Neuronal stem cell (in vitro differentiated cells): Measurements from ENCODE around the gene SLC22A14.

ENCODE experiments used
- DNase-seq: peaks from one replicate; pipeline ENCODE4 v3.0.0-alpha.2; 2013; ENCODE audit warnings: low spot score
- H2AFZ ChIP-seq: one replicate; pipeline ENCODE4 v1.6.1; 2013; ENCODE audit warnings: mild to moderate bottlenecking, low read length, inconsistent platforms
- H2AK5ac ChIP-seq: 2 replicates; pipeline ENCODE4 v1.6.1; 2013; ENCODE audit warnings: low read depth, mild to moderate bottlenecking, inconsistent platforms, low read length, moderate library complexity, mixed read lengths
- H2BK120ac ChIP-seq: 2 replicates; pipeline ENCODE4 v1.6.1; 2013; ENCODE audit warnings: low read depth, mild to moderate bottlenecking, inconsistent platforms, low read length, moderate library complexity, mixed read lengths
- H2BK12ac ChIP-seq: one replicate; pipeline ENCODE4 v1.6.1; 2013; ENCODE audit warnings: low read length, inconsistent platforms
- H2BK15ac ChIP-seq: 2 replicates; pipeline ENCODE4 v1.6.1; 2013; ENCODE audit warnings: mild to moderate bottlenecking, low read length, inconsistent platforms, mixed read lengths
- H2BK5ac ChIP-seq: one replicate; pipeline ENCODE4 v1.6.1; 2013; ENCODE audit warnings: inconsistent platforms, mild to moderate bottlenecking, low read length, moderate library complexity
- H3K14ac ChIP-seq: one replicate; pipeline ENCODE4 v1.6.1; 2013; ENCODE audit warnings: low read length, inconsistent platforms
- H3K18ac ChIP-seq: 2 replicates; pipeline ENCODE4 v1.6.1; 2013; ENCODE audit warnings: low read length, inconsistent platforms
- H3K23ac ChIP-seq: 2 replicates; pipeline ENCODE4 v1.6.1; 2013; ENCODE audit warnings: low read depth, mild to moderate bottlenecking, mixed read lengths, low read length, inconsistent platforms; ENCODE audit not compliant: poor library complexity
- H3K27ac ChIP-seq: replicated peaks from 3 replicates; pipeline ENCODE4 v1.5.1; 2013; ENCODE audit warnings: low read length, inconsistent platforms
- H3K27me3 ChIP-seq, 3 experiments: 2 replicates each; pipeline ENCODE4 v1.6.1; 2013; ENCODE audit warnings: low read length in 3 of 3, mild to moderate bottlenecking in 2 of 3, inconsistent platforms in 1 of 3, low read depth in 1 of 3, mixed read lengths in 1 of 3, moderate library complexity in 1 of 3; ENCODE audit not compliant: control insufficient read depth in 3 of 3, insufficient read depth in 3 of 3
- H3K36me3 ChIP-seq, 2 donors: replicated peaks in 1 of 2; 2 replicates each; pipeline ENCODE4 v1.6.1; 2013; ENCODE audit warnings: low read length in 2 of 2; ENCODE audit not compliant: control insufficient read depth in 2 of 2, insufficient read depth in 2 of 2
- H3K4ac ChIP-seq: 2 replicates; pipeline ENCODE4 v1.6.1; 2013; ENCODE audit warnings: inconsistent platforms, mild to moderate bottlenecking, low read length, moderate library complexity
- H3K4me1 ChIP-seq, 2 donors: 1 replicate in 1 of 2; 2 replicates in 1 of 2; pipeline ENCODE4 v1.6.1; 2013; ENCODE audit warnings: low read length in 2 of 2, low read depth in 1 of 2; ENCODE audit not compliant: control insufficient read depth in 2 of 2, insufficient read depth in 1 of 2
- H3K4me2 ChIP-seq: one replicate; pipeline ENCODE4 v1.6.1; 2013; ENCODE audit warnings: mild to moderate bottlenecking, low read length, inconsistent platforms; ENCODE audit not compliant: insufficient read depth, poor library complexity, severe bottlenecking
- H3K4me3 ChIP-seq, 2 donors: 2 replicates each; pipeline ENCODE4 v1.5.1; 2013; ENCODE audit warnings: low read length in 2 of 2, mild to moderate bottlenecking in 2 of 2, inconsistent platforms in 1 of 2, moderate library complexity in 1 of 2
- H3K79me1 ChIP-seq: one replicate; pipeline ENCODE4 v1.6.1; 2013; ENCODE audit warnings: low read depth, mild to moderate bottlenecking, inconsistent platforms, low read length, moderate library complexity
- H3K9ac ChIP-seq: one replicate; pipeline ENCODE4 v1.6.1; 2013; ENCODE audit warnings: mild to moderate bottlenecking, low read depth, low read length, inconsistent platforms; ENCODE audit not compliant: poor library complexity
- H3K9me3 ChIP-seq, 2 donors: replicated peaks in 1 of 2; 2 replicates each; pipeline versions ENCODE3 to v1.6.1; 2013; ENCODE audit warnings: low read length in 2 of 2, mild to moderate bottlenecking in 2 of 2, inconsistent platforms in 1 of 2, low read depth in 1 of 2, mixed read lengths in 1 of 2, moderate library complexity in 1 of 2; ENCODE audit not compliant: control insufficient read depth in 2 of 2, insufficient read depth in 1 of 2
- H4K8ac ChIP-seq: one replicate; pipeline ENCODE4 v1.6.1; 2013; ENCODE audit warnings: low read depth, mild to moderate bottlenecking, inconsistent platforms, low read length, moderate library complexity
- H4K91ac ChIP-seq: one replicate; pipeline ENCODE4 v1.6.1; 2013; ENCODE audit warnings: low read length, low read depth, mild to moderate bottlenecking, inconsistent platforms; ENCODE audit not compliant: poor library complexity
- WGBS, 2 donors: extraction: QIAGEN DNeasy Blood & Tissue Kit; methylation state at CpG; one replicate each; pipeline ENCODE4 v1.1.7; 2013; ENCODE audit warnings: missing lambda C conversion rate in 2 of 2, mixed read lengths in 1 of 2; ENCODE audit not compliant: insufficient read length in 2 of 2, insufficient replicate concordance in 1 of 2; ENCODE audit errors: extremely low coverage in 2 of 2; 5-methylcytosine and 5-hydroxymethylcytosine counted together

SLC22A14 gene

GRCh38 chr3:38264779-38265178 is 17.3 kb upstream of the SLC22A14 start:
- Histone ChIP-seq H2BK5ac (no peak overlapping the region), H4K91ac (no peak overlapping the region)

GRCh38 chr3:38265604-38266307 is 16.3 kb upstream of the SLC22A14 start, which contains the start of gene SLC22A13:
Gene SLC22A13, plus strand, starts transcription at chr3:38265812. Its CDS starts 49 bp downstream, at chr3:38265861.
- no peak within 1 kb of the TSS for H3K27ac ChIP-seq
- H4K91ac ChIP-seq, result no peak within 1 kb of the TSS
- H2BK5ac ChIP-seq, result no peak within 1 kb of the TSS
- no peak within 1 kb of the TSS for H3K4me2 ChIP-seq
- peaks cover 2% of the 10 kb centered on the region in 2 donors for H3K36me3 ChIP-seq
- peaks cover 7 to 10% of the 10 kb centered on the region in 2 donors for H3K4me1 ChIP-seq
- no CpG with 5 or more reads among the region's 9 CpGs for WGBS, 2 donors
- no peak within 1 kb of the TSS for H2AFZ ChIP-seq
- no peaks in the 10 kb centered on the region for H3K27me3 ChIP-seq
- no peak within 1 kb of the TSS for H3K14ac ChIP-seq
- no peak within 1 kb of the TSS for H2BK15ac ChIP-seq
- DNase-seq, result no peak
- no peak within 1 kb of the TSS for H3K4ac ChIP-seq
- no peak within 1 kb of the TSS for H2BK120ac ChIP-seq
- H3K79me1 ChIP-seq, result no peaks in the 10 kb centered on the region
- no peak within 1 kb of the TSS for H3K18ac ChIP-seq
- H3K23ac ChIP-seq, result peak within 1 kb of the TSS; percentile 2
- no peak within 1 kb of the TSS for H2AK5ac ChIP-seq
- H3K9ac ChIP-seq, result no peak within 1 kb of the TSS
- H3K4me3 ChIP-seq, result no peak within 1 kb of the TSS
- no peak within 1 kb of the TSS for H4K8ac ChIP-seq
- peaks cover 0 to 10% of the 10 kb centered on the region in 2 donors for H3K9me3 ChIP-seq
- H2BK12ac ChIP-seq, result no peak within 1 kb of the TSS

More at GRCh38 chr3:38264779-38265178, 17.3 kb upstream of the SLC22A14 start:
- no peaks in the 10 kb centered on the region for H3K27me3 ChIP-seq
- no peak overlapping the region for H2AK5ac ChIP-seq
- no peak overlapping the region for H3K14ac ChIP-seq
- peaks cover 2% of the 10 kb centered on the region in 2 donors for H3K36me3 ChIP-seq
- WGBS, 2 donors, result no CpG with 5 or more reads among the region's 1 CpG
- no peak overlapping the region for H4K8ac ChIP-seq
- H2BK15ac ChIP-seq, result no peak overlapping the region
- no peak overlapping the region for H3K4ac ChIP-seq
- no peak overlapping the region for H3K9ac ChIP-seq
- H2BK12ac ChIP-seq, result no peak overlapping the region
- no peak overlapping the region for H3K4me3 ChIP-seq
- no peak overlapping the region for H3K27ac ChIP-seq
- H3K9me3 ChIP-seq, result peaks cover 0 to 10% of the 10 kb centered on the region in 2 donors
- no peak overlapping the region for H2BK120ac ChIP-seq
- peaks cover 7 to 10% of the 10 kb centered on the region in 2 donors for H3K4me1 ChIP-seq
- no peak overlapping the region for H3K23ac ChIP-seq
- DNase-seq, result no peak
- H3K79me1 ChIP-seq, result no peaks in the 10 kb centered on the region
- no peak overlapping the region for H3K18ac ChIP-seq
- no peak overlapping the region for H3K4me2 ChIP-seq
- no peak overlapping the region for H2AFZ ChIP-seq

GRCh38 chr3:38266810-38267209 is 15.3 kb upstream of the SLC22A14 start:
- Histone ChIP-seq H2BK120ac (no peak overlapping the region), H4K8ac (no peak overlapping the region), H3K4me3 (no peak overlapping the region), H3K4me1 (peaks cover 7 to 10% of the 10 kb centered on the region in 2 donors), H2AFZ (no peak overlapping the region), H3K4ac (no peak overlapping the region), H3K36me3 (no peaks in the 10 kb centered on the region), H2BK5ac (no peak overlapping the region), H3K23ac (no peak overlapping the region), H2AK5ac (no peak overlapping the region), H3K18ac (no peak overlapping the region), H3K9ac (no peak overlapping the region), H2BK15ac (no peak overlapping the region), H3K27me3 (no peaks in the 10 kb centered on the region), H3K27ac (no peak overlapping the region), H3K4me2 (no peak overlapping the region), H3K14ac (no peak overlapping the region), H3K79me1 (no peaks in the 10 kb centered on the region), H2BK12ac (no peak overlapping the region), H4K91ac (no peak overlapping the region), H3K9me3 (peaks cover 1 to 2% of the 10 kb centered on the region in 2 donors)
- no peak for DNase-seq
- no CpG with 5 or more reads among the region's 1 CpG for WGBS, 2 donors

GRCh38 chr3:38267662-38268061 is 14.4 kb upstream of the SLC22A14 start:
- H2AFZ ChIP-seq, result no peak overlapping the region
- H4K8ac ChIP-seq, result no peak overlapping the region
- no peak for DNase-seq
- no peak overlapping the region for H3K23ac ChIP-seq
- H2BK12ac ChIP-seq, result no peak overlapping the region
- no peak overlapping the region for H4K91ac ChIP-seq
- H3K18ac ChIP-seq, result no peak overlapping the region
- peaks cover 0 to 1% of the 10 kb centered on the region in 2 donors for H3K9me3 ChIP-seq
- H3K36me3 ChIP-seq, result no peaks in the 10 kb centered on the region
- no peaks in the 10 kb centered on the region for H3K27me3 ChIP-seq
- H2AK5ac ChIP-seq, result no peak overlapping the region
- H2BK15ac ChIP-seq, result no peak overlapping the region
- no peak overlapping the region for H2BK5ac ChIP-seq
- no peak overlapping the region for H3K4ac ChIP-seq
- H2BK120ac ChIP-seq, result no peak overlapping the region
- no peak overlapping the region for H3K4me2 ChIP-seq
- H3K4me3 ChIP-seq, result no peak overlapping the region
- H3K9ac ChIP-seq, result no peak overlapping the region
- no peaks in the 10 kb centered on the region for H3K79me1 ChIP-seq
- no CpG with 5 or more reads among the region's 2 CpGs for WGBS, 2 donors
- H3K27ac ChIP-seq, result no peak overlapping the region
- no peak overlapping the region for H3K14ac ChIP-seq
- peaks cover 7 to 10% of the 10 kb centered on the region in 2 donors for H3K4me1 ChIP-seq
